GM19468 (cell line): ENCODE data around the gene POU4F3.

Experiments
- ATAC-seq: cut with Tn5 transposase; IDR thresholded peaks from one replicate; pipeline ENCODE4 v1.9.1; 2021; ENCODE audit warnings: mild to moderate bottlenecking, moderate library complexity, moderate number of reproducible peaks; ENCODE audit not compliant: unreplicated experiment; ENCODE audit errors: extremely low read depth

The POU4F3 gene

DNA sequence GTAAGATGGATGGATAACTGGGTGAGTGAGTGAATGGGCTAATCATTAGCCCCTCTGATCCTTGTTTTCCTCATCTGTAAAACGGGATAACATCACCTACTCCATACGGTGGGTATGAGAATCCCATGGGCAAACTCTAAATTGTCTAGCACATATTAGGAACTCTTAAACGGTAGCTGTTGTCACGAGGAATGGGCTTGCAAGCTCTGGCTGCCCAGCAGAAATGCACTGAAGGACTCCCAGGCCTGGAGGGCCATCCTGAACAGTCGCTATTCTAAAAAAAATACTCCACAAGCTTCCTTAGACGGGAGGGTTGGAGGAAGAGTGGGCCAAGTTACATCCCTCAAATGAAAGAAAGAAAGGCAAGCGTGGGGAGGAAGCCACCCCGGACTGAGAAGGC lies 711 bp upstream of the POU4F3 start:
- no peak for ATAC-seq

DNA sequence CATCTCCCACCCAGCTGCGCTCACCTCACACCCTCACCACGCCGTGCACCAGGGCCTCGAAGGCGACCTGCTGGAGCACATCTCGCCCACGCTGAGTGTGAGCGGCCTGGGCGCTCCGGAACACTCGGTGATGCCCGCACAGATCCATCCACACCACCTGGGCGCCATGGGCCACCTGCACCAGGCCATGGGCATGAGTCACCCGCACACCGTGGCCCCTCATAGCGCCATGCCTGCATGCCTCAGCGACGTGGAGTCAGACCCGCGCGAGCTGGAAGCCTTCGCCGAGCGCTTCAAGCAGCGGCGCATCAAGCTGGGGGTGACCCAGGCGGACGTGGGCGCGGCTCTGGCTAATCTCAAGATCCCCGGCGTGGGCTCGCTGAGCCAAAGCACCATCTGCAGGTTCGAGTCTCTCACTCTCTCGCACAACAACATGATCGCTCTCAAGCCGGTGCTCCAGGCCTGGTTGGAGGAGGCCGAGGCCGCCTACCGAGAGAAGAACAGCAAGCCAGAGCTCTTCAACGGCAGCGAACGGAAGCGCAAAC lies 1.1 kb downstream of the POU4F3 start:
- ATAC-seq = no peak

DNA sequence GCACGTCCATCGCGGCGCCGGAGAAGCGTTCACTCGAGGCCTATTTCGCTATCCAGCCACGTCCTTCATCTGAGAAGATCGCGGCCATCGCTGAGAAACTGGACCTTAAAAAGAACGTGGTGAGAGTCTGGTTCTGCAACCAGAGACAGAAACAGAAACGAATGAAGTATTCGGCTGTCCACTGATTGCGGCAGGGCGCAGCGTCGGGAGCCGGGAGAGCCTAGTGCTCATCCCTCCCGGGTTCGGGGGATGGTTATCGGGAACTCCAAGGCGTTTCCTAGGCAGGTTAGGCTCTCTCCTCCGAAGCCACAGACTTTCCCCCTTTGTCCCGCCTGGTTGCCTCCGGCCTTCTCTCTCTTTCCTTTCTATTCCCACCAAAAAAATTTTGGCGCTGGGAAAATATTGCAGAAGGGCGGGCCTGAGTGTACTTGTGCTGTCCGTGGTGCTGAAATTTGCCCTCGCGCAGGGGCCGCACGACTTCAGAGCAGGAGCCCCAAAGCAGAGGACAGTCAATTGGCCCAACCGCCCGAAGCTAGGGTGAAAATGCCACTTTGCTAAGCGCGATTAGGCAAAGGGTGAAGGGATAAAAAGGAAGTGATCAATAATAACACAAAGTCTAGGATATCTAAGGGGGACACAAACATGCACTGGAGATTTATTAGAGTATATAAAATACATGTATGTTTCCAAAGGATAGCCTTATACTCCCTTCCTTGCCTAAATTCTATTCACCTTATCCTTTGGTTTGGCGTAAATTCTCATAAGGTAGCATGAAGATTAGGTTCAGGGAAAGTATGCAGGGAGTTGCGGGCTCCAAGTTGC lies 1.8 kb downstream of the POU4F3 start:
- no peak for ATAC-seq

DNA sequence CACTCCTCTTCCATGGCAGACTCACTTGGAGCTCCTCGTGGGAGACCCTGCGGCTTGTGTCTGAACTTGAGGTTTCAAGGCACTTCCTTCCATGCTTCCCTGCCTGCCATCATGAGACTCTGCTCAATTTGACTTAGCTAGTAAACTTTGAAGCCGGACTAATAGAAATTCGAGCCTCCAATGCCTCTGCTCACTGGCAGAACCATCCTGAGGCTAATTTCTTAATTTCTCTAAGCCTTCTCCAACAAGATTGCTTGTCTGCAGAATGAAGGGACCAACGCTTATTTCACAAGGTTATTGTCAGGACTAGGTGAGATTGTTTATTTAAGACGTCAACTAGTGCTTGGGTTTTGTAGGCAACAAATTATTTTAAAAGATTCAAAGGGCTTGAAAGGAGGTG lies 3.2 kb downstream of the POU4F3 start:
- ATAC-seq = no peak

DNA sequence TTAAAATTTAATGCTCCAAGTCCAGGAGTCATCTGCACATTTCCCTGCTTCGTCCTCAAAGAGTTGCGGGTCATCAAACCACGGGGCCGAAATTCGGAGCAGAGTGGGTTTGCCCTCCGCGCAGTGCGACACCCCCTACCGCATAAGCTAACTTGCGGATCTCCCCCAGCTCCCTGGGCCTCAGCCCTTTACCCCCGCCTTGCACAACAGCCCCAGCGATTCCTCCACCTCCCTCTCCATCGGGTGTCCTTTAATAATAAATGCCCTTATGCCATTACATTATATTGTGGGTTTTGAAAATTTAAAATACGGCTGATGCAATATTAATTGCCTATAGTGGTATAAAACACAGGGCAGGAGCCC lies 3.9 kb downstream of the POU4F3 start:
- ATAC-seq = no peak

DNA sequence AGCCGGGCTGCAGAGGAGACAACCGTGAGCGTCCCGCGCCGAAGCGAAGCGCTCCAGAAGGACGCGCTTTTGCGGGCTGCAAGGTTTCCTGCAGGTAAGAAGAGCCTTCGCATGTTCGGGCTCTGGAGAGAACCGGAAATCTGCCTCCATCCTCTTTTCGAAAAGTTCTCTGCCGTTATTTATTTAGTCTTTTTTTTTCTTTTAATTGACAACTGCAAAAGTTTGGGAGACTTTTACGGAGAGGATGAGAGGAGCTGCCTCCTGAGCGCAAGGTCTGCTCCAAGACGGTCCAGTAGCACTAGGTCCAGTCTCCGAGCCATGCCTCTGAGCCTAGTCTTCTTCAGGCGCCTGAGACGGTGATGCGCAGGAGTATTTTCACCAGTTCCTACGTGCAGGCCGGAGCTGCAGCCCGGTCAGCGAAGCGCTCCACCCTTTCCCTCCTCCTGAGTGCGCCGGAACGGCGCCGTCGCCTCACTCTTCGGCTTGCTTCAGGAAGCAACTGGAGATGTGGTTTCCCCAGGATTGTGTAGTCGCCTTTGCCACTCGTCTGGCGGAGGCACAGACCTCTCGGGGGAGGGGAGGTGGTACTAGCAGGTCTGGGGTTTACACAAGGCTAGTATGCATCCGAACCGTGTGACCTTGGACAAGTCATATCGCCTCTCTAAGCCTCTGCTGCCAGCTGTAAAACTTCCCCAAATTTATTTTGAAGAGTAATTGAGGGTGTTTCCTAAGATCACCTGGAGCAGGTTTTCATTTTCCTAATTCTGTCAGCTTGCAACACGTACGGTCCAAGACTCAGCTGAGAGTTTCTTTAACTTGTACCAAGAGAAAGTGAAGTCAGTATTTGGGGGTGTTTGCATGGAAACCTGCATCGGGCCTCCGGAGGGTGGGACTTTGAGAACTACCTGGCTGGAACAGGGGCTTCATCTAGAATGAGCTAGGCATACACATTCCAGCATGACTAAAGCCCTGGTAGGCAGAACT lies 4.5 kb downstream of the POU4F3 start:
- no peak for ATAC-seq

DNA sequence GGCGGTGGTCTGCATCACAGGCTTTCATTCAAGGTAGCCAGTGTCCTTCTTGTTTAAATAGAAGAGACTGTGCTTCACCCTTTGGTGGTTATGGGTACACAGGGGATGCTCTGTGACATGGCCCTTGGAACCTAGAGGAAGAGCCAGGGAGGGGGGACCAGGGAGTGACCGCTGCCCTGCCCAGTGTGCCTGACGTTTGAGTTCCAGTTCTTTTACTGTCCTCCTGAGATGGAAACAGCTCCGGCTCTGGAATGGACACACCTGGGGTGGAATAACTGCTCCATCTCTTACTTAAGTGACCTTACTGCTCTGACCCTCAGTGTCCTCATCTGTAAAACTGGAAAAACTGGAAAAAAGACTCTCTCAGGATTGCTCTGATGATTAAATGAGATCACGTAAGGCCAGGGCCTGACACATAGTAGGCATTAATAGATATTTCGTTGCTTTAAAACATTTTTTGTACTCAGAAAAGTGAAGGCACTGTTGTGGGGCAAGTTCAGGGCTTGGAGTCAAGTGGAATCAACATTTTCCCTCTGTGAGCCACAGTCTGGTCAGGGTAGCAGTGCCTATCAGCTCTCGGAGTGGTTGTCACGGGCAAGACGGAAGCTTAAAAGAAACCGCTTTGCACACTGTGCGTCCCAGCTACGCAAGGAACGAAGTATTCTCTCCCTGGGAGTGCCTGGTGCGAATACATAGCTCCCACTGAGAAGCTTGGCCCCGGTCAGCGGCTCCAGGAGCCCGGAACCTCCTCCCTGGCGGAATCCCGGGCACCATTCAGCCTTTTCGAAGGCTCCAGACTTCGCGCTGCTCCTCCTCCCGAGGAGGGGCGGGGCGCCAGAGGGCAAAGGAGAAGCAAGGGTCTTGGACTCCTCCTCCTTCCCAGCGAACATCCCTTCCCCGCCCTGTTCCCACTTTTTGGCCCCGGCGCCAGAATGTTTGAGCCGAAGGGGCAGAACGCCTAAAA lies 5.8 kb downstream of the POU4F3 start:
- no peak for ATAC-seq

DNA sequence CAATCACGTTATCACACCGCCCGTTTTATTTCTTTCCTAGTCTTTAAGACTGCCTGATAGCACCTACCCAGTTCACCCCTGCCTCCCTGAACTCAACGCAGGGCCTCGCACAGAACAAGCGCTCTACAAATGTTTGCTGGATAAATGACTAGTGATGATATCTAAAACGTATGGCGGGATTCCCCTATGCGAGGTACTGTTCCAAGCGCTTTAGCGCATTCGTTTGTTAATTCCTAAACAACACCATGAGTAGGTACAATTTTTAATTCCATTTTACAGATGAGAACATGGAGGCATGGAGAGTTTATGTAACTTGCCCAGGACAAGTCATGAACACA lies 6.6 kb downstream of the POU4F3 start:
- no peak for ATAC-seq

DNA sequence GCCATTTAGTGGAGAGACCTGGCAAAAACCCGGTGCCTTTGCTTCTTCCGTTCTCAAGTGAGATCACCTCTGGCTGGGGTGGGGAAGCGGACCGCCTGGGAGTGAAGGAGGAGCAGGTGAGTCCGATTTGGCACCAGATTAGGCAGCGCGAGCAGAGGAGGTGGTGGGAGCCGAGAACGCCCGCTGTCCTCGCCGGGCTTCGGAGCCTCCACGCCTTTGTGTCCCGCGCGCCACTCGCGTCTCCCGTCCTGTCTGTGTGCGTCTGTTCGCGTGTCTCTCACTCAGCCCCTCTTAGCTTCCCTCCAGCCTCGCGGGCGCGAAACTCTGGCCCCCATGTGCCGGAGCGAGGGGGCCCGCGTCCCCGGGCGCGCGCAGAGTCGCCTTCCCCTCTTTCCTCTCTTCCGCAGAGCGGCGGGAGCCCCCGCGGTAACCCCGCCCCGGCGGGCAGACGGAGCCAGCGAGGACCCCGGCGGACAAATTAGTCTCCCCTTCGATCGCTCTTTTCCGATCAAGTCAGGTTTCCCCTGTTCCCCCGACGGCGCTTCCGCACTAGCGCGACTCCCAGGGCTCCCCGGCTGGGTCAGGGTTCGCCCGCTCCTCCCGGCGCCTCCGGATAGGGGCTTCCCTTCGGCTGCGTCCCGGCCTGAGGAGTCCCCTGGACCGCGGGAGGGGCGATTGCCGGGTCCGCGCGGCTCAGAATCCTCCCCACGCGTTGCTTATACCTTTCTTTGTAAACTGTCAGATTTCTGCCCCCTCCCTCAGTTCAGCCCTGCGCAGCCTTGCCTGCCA lies 7.1 kb downstream of the POU4F3 start:
- ATAC-seq = no peak

DNA sequence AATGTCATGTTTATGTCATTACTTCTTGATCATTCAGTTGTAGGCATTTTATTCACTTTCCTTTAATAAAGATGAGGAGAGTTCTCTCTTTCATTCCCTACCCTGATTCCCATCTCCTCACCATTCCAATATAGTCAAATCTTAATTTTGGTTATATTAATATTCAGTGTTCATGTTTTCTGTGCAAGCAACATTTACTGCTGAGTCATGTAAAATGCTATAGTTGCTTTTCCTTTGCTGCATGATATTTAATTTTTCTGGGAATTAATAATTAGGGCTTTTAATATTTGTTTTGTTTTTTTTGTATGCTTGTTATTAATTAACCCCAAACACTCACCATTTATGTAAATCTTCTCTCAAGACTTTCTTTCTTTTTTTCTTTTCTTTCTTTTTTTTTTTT lies 18.5 kb downstream of the POU4F3 start:
- no peak for ATAC-seq

DNA sequence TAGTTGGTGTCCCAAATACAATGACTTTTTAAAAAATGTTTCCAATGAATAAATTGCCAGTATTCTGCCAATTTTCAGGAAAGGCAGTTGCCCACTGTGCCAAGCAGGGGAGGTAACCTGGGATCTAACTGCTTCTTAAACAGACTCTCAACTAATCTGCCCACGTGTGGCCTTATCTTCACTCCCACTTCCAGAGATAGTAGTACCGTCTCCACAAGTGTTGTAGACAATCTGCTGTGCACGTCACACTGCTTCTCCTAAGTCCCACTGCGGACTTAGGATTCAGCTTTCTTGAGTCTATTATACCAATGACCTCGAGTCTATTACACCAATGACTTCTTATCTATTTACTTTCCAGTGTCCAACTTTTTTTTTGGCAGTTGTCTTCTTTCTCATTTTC lies 21.2 kb downstream of the POU4F3 start:
- no peak for ATAC-seq

DNA sequence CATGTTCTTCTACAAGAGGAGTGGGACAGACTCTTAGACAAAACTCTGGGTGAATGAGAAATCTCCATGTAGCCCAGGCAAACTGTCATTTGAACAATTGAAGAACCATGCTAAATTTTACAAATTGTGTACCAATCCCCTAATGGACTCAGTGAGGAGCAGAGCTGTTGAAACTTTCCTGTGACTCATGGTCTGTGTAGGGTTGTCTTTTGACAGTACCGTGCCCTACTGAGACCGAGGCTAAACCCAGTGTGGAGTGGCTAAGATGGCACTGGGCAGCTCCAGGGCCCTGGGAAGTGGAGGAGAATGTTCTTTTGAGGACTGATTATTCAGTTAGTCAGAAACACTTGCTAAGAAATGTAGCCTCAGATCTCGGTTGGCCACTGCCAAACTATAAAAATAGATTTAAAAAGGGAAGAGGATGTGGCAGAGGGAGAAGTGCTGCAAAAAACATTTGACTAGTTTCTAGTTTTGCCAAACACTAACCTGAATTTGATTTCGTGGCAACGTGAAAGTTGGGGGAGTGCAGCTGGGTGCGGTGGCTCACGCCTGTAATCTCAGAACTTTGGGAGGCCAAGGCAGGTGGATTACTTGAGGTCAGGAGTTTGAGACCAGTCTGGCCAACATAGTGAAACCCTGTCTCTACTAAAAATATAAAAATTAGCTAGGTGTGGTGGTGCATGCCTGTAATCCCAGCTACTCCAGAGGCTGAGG lies 24.7 kb downstream of the POU4F3 start:
- no peak for ATAC-seq

DNA sequence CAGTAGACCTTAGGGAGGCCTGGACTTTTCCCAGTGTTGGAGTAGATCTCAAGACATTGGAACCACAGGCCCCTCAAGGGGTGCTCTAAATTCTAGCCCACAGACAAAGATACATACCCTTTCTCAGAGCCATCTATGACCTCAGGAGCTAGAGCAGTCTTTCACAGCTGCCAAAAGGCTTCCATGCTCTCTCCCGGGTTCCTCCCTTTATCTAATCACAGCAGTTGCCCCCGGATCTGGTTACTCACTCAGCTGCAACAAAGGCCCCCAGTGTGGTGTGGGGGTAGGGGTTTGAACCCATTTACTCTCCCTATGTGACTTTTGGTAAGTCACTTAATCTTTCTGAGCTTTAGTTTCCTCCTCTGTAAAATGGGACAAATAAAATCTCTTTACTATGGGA lies 27.0 kb downstream of the POU4F3 start:
- ATAC-seq = no peak

DNA sequence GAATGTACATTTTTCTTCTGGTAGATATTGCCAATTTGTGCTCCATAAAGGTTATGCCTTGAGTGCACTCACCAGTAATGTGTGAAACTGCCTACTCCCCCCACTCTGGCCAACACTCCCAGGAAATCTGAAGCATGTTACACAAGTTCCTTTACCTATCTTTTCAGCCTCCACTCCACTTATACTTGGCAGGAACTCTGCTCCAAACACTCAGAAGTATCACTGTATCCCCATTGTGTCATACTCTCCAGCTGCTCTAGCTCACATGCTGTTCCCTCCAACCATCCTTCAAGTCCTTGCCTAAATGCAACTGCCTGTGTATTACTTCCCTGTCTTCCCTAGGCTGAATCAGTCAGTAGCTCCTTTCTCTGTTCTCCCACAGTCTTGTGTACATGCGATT lies 28.3 kb downstream of the POU4F3 start:
- ATAC-seq = no peak

DNA sequence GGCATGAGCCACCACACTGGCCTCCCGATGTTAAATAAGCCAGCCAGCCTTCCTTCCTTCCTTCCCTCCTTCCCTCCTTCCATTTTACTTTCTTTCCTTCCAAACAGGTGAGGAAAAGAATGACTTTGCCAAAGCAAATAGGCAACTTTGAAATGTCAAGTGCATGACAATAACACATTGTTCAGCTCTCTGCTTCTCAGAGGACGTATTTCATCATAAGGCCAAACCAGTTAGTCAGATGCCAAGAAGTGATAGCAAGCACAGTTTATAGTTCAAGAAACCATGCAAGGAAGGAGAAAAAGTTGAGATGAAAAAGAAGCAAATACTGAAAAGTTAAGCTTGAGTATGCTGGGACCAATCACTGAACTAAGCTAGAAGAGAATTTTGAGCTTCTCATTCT lies 29.5 kb downstream of the POU4F3 start:
- no peak for ATAC-seq

DNA sequence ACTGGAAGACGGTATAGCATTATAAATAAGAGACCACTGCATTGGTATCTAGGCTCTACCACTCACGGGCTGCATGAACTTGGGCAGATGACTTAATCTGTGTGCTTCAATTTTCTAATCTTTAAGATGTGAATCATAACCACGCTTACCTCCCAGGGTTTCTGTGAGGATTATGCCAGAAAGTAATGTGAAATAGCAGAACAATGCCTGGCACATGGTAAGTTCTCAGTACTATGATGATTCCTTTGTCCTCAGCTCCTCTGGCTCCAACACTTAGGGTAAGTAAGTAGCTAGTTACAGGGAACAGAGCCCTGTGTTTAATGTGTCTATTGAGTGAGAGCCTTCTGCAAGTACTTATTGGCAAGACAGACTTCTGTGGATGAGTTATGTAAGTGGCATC lies 31.1 kb downstream of the POU4F3 start:
- no peak for ATAC-seq

DNA sequence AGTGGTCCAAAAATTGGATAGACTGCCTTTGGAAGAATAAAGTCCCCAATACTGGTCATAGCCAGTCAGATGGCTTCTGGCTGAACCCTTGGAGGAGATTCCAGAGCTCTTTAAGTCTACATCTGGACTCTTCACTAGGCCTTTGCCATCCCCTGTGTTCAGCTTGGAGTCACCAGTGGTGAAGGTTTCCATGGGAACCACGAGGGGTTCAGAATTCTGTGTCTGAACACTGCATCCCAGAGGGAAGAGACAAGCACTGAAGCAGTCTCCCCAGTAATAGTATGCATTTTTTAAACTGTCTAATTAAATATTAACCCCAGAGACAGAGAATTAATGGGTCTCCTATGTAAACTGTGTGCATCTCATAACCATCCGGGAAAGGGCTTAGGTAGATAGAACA lies 38.2 kb downstream of the POU4F3 start:
- ATAC-seq = no peak

DNA sequence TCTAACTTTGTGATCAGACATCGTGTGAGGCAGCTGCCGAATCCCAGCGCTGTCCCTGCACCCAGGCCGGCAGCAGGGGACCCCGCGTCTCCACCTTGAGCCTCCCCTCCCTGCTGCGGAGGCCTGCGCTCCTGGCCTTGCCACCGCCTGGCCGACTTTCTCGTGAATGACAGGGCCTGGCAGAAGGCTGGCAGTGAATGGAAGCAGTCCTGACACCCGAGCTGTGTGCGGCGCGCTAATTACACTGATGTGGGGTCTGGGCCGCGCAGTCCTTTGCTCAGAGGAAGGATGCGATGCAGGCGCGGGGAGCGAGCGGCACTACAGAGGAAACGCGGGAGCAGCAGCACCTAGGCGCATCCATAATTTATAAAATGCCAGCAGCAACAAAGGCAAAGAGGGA lies 40.3 kb downstream of the POU4F3 start:
- ATAC-seq = no peak

DNA sequence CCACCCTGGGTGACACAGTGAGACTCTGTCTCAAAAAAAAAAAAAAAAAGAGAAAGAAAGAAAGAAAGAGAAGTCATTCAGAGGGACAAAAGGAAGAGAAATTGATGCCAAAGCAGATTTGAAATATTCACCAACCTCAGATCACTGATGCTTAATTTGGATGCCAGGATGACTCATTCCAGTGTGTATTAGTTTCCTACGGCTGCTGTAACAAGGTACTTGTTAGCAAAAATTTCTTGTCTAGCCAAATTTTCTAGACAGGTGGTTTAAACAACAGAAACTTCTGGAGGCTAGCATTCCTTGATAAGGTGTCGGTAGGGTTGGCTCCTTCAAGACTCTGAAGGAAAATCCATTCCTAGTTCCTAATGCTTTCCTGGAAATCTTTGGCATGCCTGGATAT lies 42.1 kb downstream of the POU4F3 start:
- ATAC-seq = no peak
